ENCODE measurements around the gene HORMAD2. TPM values are rescaled to one million over a fixed set of nuclear protein-coding genes. Genes with fewer than 3 reads are reported as not detected.
A peak's percentile ranks its signal among the peaks of the same experiment; 100 is the strongest.

Gene HORMAD2
- polyA plus RNA-seq, 2 of the 4 experiments (the other 2 are of a cell fraction): not detected

DNA sequence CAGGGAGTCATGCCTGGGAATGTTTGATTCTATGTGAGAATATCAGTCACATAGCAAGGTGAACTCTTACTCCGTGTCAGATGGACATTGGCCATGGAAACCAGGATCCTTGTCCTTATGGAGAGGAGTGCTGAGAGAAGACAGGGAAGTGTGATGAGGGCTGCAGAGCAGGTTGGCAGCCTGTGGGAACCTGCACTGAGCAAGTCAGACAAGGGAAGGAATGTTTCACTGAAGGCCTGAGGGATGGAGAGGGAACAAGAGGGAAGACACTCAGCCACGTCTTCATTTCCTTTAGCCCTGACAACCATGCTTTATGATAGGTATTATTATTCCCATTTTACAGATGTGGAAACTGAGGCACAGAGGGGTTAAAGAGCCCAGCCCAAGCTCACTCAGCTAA is 38.4 kb upstream of the HORMAD2 start:
- no peak for DNase-seq (ENCODE audit: low read depth in 1 of 2, low spot score in 1 of 2)
- Histone ChIP-seq H3K4me1 (peaks cover 19% of the 10 kb centered on the region), H3K9me3 (no peaks in the 10 kb centered on the region), H3K27ac (no peak overlapping the region), H3K4me2 (no peak overlapping the region), H3K4me3 (no peak overlapping the region)
- ChIA-PET CTCF (interaction anchor here (0.6 to 1.8 kb wide), 2 partner anchors 36 to 213 kb away, joined by 3 to 6 read pairs; no protein-coding TSS in a partner anchor), POLR2A (no interaction called here)
- ATAC-seq: no peak
- no peak for TF ChIP-seq RNF2 (IDR thresholded peaks at IDR 0.05; ENCODE audit: borderline replicate concordance, low read depth)
- TF ChIP-seq, protein P1, sequence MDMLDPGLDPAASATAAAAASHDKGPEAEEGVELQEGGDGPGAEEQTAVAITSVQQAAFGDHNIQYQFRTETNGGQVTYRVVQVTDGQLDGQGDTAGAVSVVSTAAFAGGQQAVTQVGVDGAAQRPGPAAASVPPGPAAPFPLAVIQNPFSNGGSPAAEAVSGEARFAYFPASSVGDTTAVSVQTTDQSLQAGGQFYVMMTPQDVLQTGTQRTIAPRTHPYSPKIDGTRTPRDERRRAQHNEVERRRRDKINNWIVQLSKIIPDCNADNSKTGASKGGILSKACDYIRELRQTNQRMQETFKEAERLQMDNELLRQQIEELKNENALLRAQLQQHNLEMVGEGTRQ (IDR thresholded peaks at IDR 0.05): no peak
- TF ChIP-seq MYC (IDR thresholded peaks at IDR 0.05; ENCODE audit: borderline replicate concordance, low read length): no peak
- TF ChIP-seq EP300 (IDR thresholded peaks at IDR 0.05): no peak
- TF ChIP-seq, protein P2, sequence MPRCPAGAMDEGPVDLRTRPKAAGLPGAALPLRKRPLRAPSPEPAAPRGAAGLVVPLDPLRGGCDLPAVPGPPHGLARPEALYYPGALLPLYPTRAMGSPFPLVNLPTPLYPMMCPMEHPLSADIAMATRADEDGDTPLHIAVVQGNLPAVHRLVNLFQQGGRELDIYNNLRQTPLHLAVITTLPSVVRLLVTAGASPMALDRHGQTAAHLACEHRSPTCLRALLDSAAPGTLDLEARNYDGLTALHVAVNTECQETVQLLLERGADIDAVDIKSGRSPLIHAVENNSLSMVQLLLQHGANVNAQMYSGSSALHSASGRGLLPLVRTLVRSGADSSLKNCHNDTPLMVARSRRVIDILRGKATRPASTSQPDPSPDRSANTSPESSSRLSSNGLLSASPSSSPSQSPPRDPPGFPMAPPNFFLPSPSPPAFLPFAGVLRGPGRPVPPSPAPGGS (IDR thresholded peaks at IDR 0.05): no peak
- TF ChIP-seq SMC3 (IDR thresholded peaks at IDR 0.05): no peak
- no peak for TF ChIP-seq FOSL2 (IDR thresholded peaks at IDR 0.05)
- no peak for TF ChIP-seq FOSL2 (CRISPR knock-in tag; IDR thresholded peaks at IDR 0.05)
- no peak for TF ChIP-seq HDAC2 (IDR thresholded peaks at IDR 0.05)
- TF ChIP-seq, protein P3, sequence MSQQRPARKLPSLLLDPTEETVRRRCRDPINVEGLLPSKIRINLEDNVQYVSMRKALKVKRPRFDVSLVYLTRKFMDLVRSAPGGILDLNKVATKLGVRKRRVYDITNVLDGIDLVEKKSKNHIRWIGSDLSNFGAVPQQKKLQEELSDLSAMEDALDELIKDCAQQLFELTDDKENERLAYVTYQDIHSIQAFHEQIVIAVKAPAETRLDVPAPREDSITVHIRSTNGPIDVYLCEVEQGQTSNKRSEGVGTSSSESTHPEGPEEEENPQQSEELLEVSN (IDR thresholded peaks at IDR 0.05; ENCODE audit: borderline replicate concordance, low read depth): no peak
- no peak for TF ChIP-seq FOSB (CRISPR knock-in tag; IDR thresholded peaks at IDR 0.05)
- no peak for TF ChIP-seq CBX2 (IDR thresholded peaks at IDR 0.05; ENCODE audit: borderline replicate concordance, low read depth)
- TF ChIP-seq, protein P4, sequence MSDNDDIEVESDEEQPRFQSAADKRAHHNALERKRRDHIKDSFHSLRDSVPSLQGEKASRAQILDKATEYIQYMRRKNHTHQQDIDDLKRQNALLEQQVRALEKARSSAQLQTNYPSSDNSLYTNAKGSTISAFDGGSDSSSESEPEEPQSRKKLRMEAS (IDR thresholded peaks at IDR 0.05): no peak
- no peak for TF ChIP-seq MAFK (IDR thresholded peaks at IDR 0.05; ENCODE audit: partially characterized antibody)
- TF ChIP-seq KDM5A (IDR thresholded peaks at IDR 0.05): no peak
- WGBS (ENCODE audit: missing lambda C conversion rate): 93% methylated on average over 2 of the region's 2 CpGs
- no peak for FAIRE-seq

DNA sequence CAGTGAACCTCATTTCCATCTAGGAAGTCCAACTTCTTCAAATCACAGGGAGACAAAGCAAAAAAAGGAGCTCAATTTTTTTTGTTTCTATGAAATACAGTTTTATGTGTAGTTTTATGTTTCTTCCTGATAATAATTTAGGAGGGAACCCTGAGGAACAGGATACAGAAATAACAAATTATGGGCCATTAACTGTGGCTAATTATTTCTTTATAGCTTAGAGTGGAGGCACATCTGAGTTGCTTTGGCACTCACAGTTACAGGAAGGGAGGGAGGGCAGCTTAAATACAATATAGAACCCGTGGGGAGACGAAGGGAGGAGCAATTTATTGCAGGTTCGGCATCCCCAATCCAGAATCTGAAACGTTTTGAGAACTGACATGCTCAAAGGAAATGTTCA is 37.1 kb upstream of the HORMAD2 start:
- TF ChIP-seq HOXA7 (CRISPR knock-in tag; IDR thresholded peaks at IDR 0.05): no peak
- Histone ChIP-seq H3K4me1 (peaks cover 18% of the 10 kb centered on the region), H3K4me2 (no peak overlapping the region), H3K27ac (no peak overlapping the region), H3K9me3 (no peaks in the 10 kb centered on the region), H3K4me3 (no peak overlapping the region)
- POLR2A ChIA-PET: no interaction called here
- no peak for ATAC-seq
- CTCF ChIA-PET: interaction anchor here (0.7 to 1.8 kb wide), 2 partner anchors 37 to 45 kb away, joined by 3 to 6 read pairs; no protein-coding TSS in a partner anchor
- 56% methylated on average over 4 of the region's 4 CpGs for WGBS (ENCODE audit: missing lambda C conversion rate)
- no peak for DNase-seq (ENCODE audit: low read depth in 1 of 2, low spot score in 1 of 2)
- no peak for FAIRE-seq

DNA sequence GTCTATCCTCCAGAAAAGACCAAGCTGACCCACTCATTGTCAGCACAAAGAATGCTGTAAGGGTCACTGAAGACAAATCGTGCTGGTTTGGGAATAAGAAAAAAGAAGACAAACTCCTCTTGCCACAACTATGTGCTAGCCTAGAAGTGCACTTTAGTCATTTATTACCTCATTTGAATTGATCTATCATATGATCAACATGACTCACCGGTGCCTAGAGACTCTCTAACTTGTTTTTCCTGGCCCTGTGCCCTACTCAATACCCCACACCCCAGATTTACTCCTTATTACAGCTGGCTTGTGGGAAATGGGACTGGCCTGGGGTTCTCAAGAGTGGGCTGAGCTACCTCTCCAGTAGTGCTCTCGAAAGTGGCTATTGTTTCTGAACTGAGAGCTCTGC is 35.9 kb upstream of the HORMAD2 start:
- H3K9me3 ChIP-seq: no peaks in the 10 kb centered on the region
- CTCF ChIA-PET: interaction anchor here (0.6 to 1.4 kb wide), 3 partner anchors 26 to 442 kb away, joined by 3 to 4 read pairs (median 4); no protein-coding TSS in a partner anchor
- H3K27ac ChIP-seq: peak overlapping the region in 1 of 2 experiments; percentile 39; a peak in 1 of 6 replicates
- H3K4me3 ChIP-seq: no peak overlapping the region
- peak in 1 of 2 experiments; percentile 52; a peak in 3 of 6 replicates for ATAC-seq
- WGBS (ENCODE audit: missing lambda C conversion rate): 19% methylated on average over 3 of the region's 3 CpGs
- peak overlapping the region; percentile 36 for H3K4me2 ChIP-seq
- FAIRE-seq: no peak
- no peak for DNase-seq (ENCODE audit: low read depth in 1 of 2, low spot score in 1 of 2)
- TF ChIP-seq RARB (CRISPR knock-in tag; IDR thresholded peaks at IDR 0.05) (no peak), FOSL2 (IDR thresholded peaks at IDR 0.05) (no peak), FOSL2 (CRISPR knock-in tag; IDR thresholded peaks at IDR 0.05) (peak; percentile 50; the same call in 1 of the 2 replicates)
- peaks cover 12% of the 10 kb centered on the region for H3K4me1 ChIP-seq
- POLR2A ChIA-PET: no interaction called here

DNA sequence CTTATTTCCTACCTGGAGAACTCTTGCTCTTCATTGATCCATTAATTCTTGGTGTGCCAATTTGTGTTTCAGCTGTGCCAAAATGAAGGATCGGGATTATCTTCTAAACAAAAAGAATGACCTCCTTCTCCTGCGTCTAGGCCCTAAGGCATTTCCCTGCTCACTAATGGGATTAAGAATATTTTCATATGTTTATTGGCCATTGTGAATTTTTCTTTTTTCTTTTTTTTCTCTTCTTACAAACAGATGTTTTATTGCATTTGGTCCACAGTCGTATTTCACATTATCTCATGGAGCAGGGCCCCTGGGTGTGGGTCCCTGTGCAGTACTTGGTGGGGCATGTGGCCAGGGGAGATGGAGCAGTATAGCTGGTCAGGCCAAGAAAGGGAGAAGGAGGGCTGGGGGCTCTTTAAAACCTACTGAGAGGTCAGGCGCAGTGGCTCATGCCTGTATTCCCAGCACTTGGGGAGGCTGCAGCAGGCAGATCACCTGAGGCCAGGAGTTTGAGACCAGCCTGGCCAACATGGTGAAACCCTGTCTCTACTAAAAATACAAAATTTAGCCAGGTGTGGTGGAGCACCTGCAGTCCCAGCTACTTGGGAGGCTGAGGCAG is 35.3 kb upstream of the HORMAD2 start:
- ChIA-PET POLR2A (no interaction called here), CTCF (interaction anchor here (0.6 to 1.4 kb wide), 2 partner anchors 26 to 355 kb away, joined by 4 read pairs; no protein-coding TSS in a partner anchor)
- Histone ChIP-seq H3K4me3 (no peak overlapping the region), H3K4me1 (peaks cover 12% of the 10 kb centered on the region), H3K4me2 (peak overlapping the region; percentile 36; the same call in 1 of the 3 replicates), H3K27ac (no peak overlapping the region), H3K9me3 (no peaks in the 10 kb centered on the region)
- DNase-seq (ENCODE audit: low read depth in 1 of 2, low spot score in 1 of 2) (no peak), ATAC-seq (no peak), FAIRE-seq (no peak)
- TF ChIP-seq TFCP2L1 (CRISPR knock-in tag; IDR thresholded peaks at IDR 0.05): no peak
- TF ChIP-seq RFX5 (IDR thresholded peaks at IDR 0.05): no peak
- no peak for TF ChIP-seq RNF2 (IDR thresholded peaks at IDR 0.05; ENCODE audit: borderline replicate concordance, low read depth)
- TF ChIP-seq RARB (CRISPR knock-in tag; IDR thresholded peaks at IDR 0.05): no peak
- no peak for TF ChIP-seq CBX8 (IDR thresholded peaks at IDR 0.05)
- no peak for TF ChIP-seq SREBF2 (IDR thresholded peaks at IDR 0.05)
- TF ChIP-seq ZFP36 (IDR thresholded peaks at IDR 0.05; ENCODE audit: borderline replicate concordance, partially characterized antibody): no peak
- no peak for TF ChIP-seq POLR2AphosphoS2 (conservative IDR thresholded peaks at IDR 0.05; ENCODE audit: low read length)
- no peak for TF ChIP-seq FOSB (CRISPR knock-in tag; IDR thresholded peaks at IDR 0.05)
- TF ChIP-seq, protein P5, sequence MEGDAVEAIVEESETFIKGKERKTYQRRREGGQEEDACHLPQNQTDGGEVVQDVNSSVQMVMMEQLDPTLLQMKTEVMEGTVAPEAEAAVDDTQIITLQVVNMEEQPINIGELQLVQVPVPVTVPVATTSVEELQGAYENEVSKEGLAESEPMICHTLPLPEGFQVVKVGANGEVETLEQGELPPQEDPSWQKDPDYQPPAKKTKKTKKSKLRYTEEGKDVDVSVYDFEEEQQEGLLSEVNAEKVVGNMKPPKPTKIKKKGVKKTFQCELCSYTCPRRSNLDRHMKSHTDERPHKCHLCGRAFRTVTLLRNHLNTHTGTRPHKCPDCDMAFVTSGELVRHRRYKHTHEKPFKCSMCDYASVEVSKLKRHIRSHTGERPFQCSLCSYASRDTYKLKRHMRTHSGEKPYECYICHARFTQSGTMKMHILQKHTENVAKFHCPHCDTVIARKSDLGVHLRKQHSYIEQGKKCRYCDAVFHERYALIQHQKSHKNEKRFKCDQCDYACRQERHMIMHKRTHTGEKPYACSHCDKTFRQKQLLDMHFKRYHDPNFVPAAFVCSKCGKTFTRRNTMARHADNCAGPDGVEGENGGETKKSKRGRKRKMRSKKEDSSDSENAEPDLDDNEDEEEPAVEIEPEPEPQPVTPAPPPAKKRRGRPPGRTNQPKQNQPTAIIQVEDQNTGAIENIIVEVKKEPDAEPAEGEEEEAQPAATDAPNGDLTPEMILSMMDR (IDR thresholded peaks at IDR 0.05): no peak
- TF ChIP-seq ZSCAN20 (CRISPR knock-in tag; IDR thresholded peaks at IDR 0.05): no peak
- 98% methylated on average over 4 of the region's 4 CpGs for WGBS (ENCODE audit: missing lambda C conversion rate)

Data from A549 (cell line).